Naive thymus-derived CD4-positive, alpha-beta T cell (primary cell): Measurements from ENCODE around the gene COPS3. TPM values are rescaled to one million over a fixed set of nuclear protein-coding genes. Genes with fewer than 3 reads are reported as not detected.

Source experiments
- ATAC-seq: fragments of 150-1000 bp; cut with Tn5 transposase; 2 replicates; pipeline ENCODE4 v1.10.0; 2021; ENCODE audit warnings: mild to moderate bottlenecking, moderate library complexity
- CTCF ChIA-PET: fragments of 350-600 bp; sonication (Branson Sonifier 250); formaldehyde crosslinking; loops from one replicate; lab custom pipeline; 2021; ENCODE audit warnings: antibody characterized with exemption; lab: Charles Lee
- POLR2A ChIA-PET: fragments of 350-600 bp; sonication (Branson Sonifier 250); formaldehyde crosslinking; loops from one replicate; lab custom pipeline; 2021; ENCODE audit warnings: antibody characterized with exemption, inconsistent platforms; lab: Charles Lee
- DNase-seq, 9 donors: peaks; one replicate each; pipeline versions ENCODE4 v3.0.0 to v3.0.0-alpha.2; 2020 to 2022; ENCODE audit warnings: mixed read lengths in 1 of 9
- H3K27ac ChIP-seq: one replicate; pipeline ENCODE4 v1.7.0; 2013; ENCODE audit warnings: mild to moderate bottlenecking, low read depth, low read length, moderate library complexity
- H3K27me3 ChIP-seq, 2 donors: one replicate each; pipeline ENCODE4 v1.7.0; 2013; ENCODE audit warnings: low read length in 2 of 2, mild to moderate bottlenecking in 2 of 2, moderate library complexity in 2 of 2; ENCODE audit not compliant: control insufficient read depth in 2 of 2, insufficient read depth in 2 of 2
- H3K36me3 ChIP-seq, 3 experiments: 1 replicate in 2 of 3; 2 replicates in 1 of 3; pipeline ENCODE4 v1.7.0; 2013; ENCODE audit warnings: low read length in 3 of 3, mild to moderate bottlenecking in 3 of 3, moderate library complexity in 1 of 3; ENCODE audit not compliant: insufficient read depth in 3 of 3, control insufficient read depth in 2 of 3
- H3K4me1 ChIP-seq, 2 donors: one replicate each; pipeline ENCODE4 v1.7.0; 2013; ENCODE audit warnings: low read length in 2 of 2, mild to moderate bottlenecking in 2 of 2, moderate library complexity in 1 of 2; ENCODE audit not compliant: control insufficient read depth in 2 of 2, insufficient read depth in 2 of 2
- H3K4me3 ChIP-seq: 2 replicates; pipeline ENCODE4 v1.7.0; 2013; ENCODE audit warnings: mild to moderate bottlenecking, low read length
- H3K9me3 ChIP-seq, 3 experiments: 1 replicate in 2 of 3; 2 replicates in 1 of 3; pipeline ENCODE4 v1.7.0; 2013; ENCODE audit warnings: low read length in 3 of 3; ENCODE audit not compliant: control insufficient read depth in 2 of 3
- H3K27ac Mint-ChIP-seq, 9 donors: one replicate each; pipeline ENCODE4 v1.8.0; 2020 to 2022; ENCODE audit warnings: mixed read lengths in 9 of 9, mild to moderate bottlenecking in 8 of 9, moderate library complexity in 5 of 9, inconsistent platforms in 2 of 9
- H3K27me3 Mint-ChIP-seq, 5 donors: one replicate each; pipeline ENCODE4 v1.8.0; 2021 to 2022; ENCODE audit warnings: mixed read lengths in 5 of 5, mild to moderate bottlenecking in 1 of 5
- H3K36me3 Mint-ChIP-seq, 5 donors: one replicate each; pipeline ENCODE4 v1.8.0; 2020 to 2022; ENCODE audit warnings: mixed read lengths in 5 of 5, mild to moderate bottlenecking in 3 of 5, inconsistent platforms in 1 of 5
- H3K4me1 Mint-ChIP-seq, 7 donors: one replicate each; pipeline ENCODE4 v1.8.0; 2020 to 2022; ENCODE audit warnings: mixed read lengths in 7 of 7, mild to moderate bottlenecking in 3 of 7, inconsistent platforms in 1 of 7
- H3K4me3 Mint-ChIP-seq, 10 donors: one replicate each; pipeline ENCODE4 v1.8.0; 2020 to 2022; ENCODE audit warnings: mild to moderate bottlenecking in 10 of 10, mixed read lengths in 10 of 10, moderate library complexity in 6 of 10, inconsistent platforms in 2 of 10
- H3K9me3 Mint-ChIP-seq, 11 donors: one replicate each; pipeline ENCODE4 v1.8.0; 2020 to 2022; ENCODE audit warnings: mixed read lengths in 11 of 11, mild to moderate bottlenecking in 4 of 11, inconsistent platforms in 1 of 11, moderate library complexity in 1 of 11
- intact Hi-C, 2 donors: fragments of 100-400 bp; cut with micrococcal nuclease; formaldehyde crosslinking; loops; one replicate each; pipeline ENCODE4 v1.15.1; 2023
- polyA plus RNA-seq, 2 donors: library from polyadenylated mRNA; unstranded; fragments of 300-500 nt; fragmentation: Illumina TruSeq; gene quantifications; one replicate each; pipeline ENCODE4 v1.2.3, GENCODE V29; 2021
- total RNA-seq, 6 experiments: library from RNA in 5 of 6; stranded (reverse) in 5 of 6; gene quantifications; 1 replicate in 5 of 6; 2 replicates in 1 of 6; pipeline ENCODE4 v1.2.3 and lab custom pipeline; 2021 to 2026

Gene COPS3
- total and polyA plus RNA-seq, 7 experiments from 2014 or later = 44.7 to 98.7 (median 76.5) TPM

DNA sequence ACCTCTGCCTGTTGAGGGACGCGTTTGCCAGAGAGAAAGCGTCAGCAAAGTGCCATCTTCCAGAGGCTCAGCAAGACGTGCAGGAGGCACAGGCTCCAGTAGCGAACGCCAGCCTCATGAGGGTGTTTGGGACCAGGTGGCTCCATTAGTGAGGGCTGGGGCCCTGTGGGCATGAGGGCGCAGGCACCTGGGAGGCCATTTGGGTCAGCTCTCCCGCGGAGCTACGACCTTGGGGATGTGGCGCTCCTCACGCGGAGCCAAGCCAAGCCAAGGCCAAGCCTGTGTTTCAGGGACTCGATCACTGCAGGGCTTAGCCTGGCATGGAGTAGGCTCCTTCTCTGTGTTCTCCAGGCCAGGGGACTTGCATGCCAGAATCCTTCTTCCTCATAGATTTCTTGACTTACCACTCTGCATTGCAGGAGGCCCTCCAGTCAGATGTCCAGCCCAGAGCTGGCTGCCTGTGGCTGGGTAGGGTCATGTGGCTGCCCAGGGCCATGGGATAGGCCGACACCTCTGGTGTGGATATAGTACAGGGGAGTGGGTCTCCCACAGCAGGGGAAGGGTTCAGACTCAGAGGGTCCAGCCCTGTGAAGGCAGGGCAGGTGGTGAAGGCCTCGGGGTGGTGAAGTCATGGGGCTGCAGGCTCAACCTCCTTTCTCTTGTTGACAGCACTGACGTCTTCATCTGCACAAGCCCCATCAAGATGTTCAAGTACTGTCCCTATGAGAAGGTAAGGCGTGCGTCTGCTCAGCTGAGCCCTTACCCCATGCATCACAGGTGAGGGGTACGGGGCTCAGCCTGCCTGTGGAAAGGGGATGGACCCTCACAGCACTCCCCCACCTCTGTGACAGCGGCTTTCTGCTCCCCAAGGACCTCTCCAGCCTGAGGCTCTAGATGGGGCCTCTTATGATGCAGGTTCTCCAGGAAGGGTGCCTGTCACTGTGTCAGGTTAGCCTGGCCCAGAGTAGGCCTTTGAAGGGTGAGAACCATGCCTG lies 41.8 kb upstream of the COPS3 start:
- Mint-ChIP-seq H3K4me1 (no peaks in the 10 kb centered on the region), H3K9me3 (no peaks in the 10 kb centered on the region), H3K27ac (no peak overlapping the region), H3K27me3 (no peaks in the 10 kb centered on the region), H3K36me3 (peaks cover 0 to 4% (median 0%) of the 10 kb centered on the region in 5 donors), H3K4me3 (no peak overlapping the region)
- Histone ChIP-seq H3K36me3 (no peaks in the 10 kb centered on the region), H3K27me3 (no peaks in the 10 kb centered on the region), H3K9me3 (no peaks in the 10 kb centered on the region), H3K27ac (no peak overlapping the region), H3K4me1 (no peaks in the 10 kb centered on the region), H3K4me3 (no peak overlapping the region)
- intact Hi-C loops = no loop called here
- ATAC-seq (no peak), DNase-seq (no peak)
- ChIA-PET CTCF (no interaction called here), POLR2A (no interaction called here)

DNA sequence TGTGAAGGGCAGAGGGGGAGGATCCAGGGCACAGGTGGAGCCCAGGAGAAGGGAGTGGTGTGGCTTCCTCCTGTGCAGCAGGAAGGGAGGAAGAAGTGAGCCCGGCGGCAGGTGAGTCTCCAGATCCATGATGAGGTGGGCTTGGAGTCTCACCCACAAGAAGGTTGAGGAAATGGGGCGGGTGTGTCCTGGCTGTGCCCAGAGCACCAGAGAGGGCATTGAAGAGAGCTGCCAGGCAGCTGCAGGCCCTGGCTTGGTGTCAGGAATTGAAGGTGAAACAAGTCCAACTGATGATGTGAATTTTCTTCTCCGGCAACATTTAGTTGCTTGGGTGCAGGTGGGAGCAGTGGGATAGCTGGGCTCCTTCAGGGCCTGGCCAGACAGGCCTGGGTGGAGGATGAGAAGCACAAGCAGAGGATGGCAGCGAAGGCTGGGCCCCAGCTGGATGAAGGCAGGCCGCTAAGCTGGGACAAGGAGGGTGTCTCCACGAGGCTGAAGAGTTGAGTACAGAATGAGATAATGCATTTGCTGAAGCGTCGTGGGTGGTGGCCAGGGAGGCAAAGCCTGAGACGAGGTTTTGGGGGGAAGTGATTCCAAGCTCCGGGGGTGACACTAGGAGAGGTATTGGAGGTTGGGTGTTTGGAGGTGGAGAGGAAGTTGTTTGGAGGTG lies 40.4 kb upstream of the COPS3 start:
- Mint-ChIP-seq H3K4me1 (no peaks in the 10 kb centered on the region), H3K36me3 (peaks cover 0 to 4% (median 0%) of the 10 kb centered on the region in 5 donors), H3K27me3 (no peaks in the 10 kb centered on the region), H3K27ac (no peak overlapping the region), H3K9me3 (no peaks in the 10 kb centered on the region), H3K4me3 (no peak overlapping the region)
- no peak for DNase-seq
- no peak for ATAC-seq
- no peaks in the 10 kb centered on the region for H3K27me3 ChIP-seq
- no peaks in the 10 kb centered on the region for H3K4me1 ChIP-seq
- POLR2A ChIA-PET = no interaction called here
- no peaks in the 10 kb centered on the region for H3K36me3 ChIP-seq
- no peaks in the 10 kb centered on the region for H3K9me3 ChIP-seq
- CTCF ChIA-PET = no interaction called here
- no peak overlapping the region for H3K27ac ChIP-seq
- H3K4me3 ChIP-seq = no peak overlapping the region
- intact Hi-C loops = no loop called here

DNA sequence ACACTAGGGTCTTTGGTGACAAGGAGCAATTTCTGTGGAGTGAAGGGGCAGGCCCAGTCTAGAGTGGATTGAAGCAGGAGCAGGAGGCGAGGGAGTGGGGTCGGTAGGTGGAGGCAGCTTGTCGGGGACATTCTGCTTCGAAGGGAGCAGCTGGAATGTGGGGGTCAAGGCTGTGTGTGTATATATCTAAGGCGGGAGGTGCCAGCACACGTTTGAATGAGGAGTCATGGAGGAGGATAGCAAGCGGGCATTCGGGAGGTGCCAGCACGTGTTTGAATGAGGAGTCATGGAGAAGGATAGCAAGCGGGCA lies 39.8 kb upstream of the COPS3 start:
- H3K36me3 Mint-ChIP-seq = peaks cover 0 to 3% (median 0%) of the 10 kb centered on the region in 5 donors
- no peaks in the 10 kb centered on the region for H3K9me3 Mint-ChIP-seq
- no peak overlapping the region for H3K4me3 Mint-ChIP-seq
- H3K4me1 Mint-ChIP-seq = no peaks in the 10 kb centered on the region
- ATAC-seq (no peak), DNase-seq (no peak)
- Histone ChIP-seq H3K4me3 (no peak overlapping the region), H3K9me3 (no peaks in the 10 kb centered on the region), H3K27ac (no peak overlapping the region), H3K4me1 (no peaks in the 10 kb centered on the region), H3K27me3 (no peaks in the 10 kb centered on the region), H3K36me3 (no peaks in the 10 kb centered on the region)
- ChIA-PET POLR2A (interaction anchor here (0.6 kb wide), 1 partner anchor 82 kb away, joined by 3 read pairs; no protein-coding TSS in a partner anchor), CTCF (no interaction called here)
- no peaks in the 10 kb centered on the region for H3K27me3 Mint-ChIP-seq
- intact Hi-C loops = no loop called here
- H3K27ac Mint-ChIP-seq = no peak overlapping the region

DNA sequence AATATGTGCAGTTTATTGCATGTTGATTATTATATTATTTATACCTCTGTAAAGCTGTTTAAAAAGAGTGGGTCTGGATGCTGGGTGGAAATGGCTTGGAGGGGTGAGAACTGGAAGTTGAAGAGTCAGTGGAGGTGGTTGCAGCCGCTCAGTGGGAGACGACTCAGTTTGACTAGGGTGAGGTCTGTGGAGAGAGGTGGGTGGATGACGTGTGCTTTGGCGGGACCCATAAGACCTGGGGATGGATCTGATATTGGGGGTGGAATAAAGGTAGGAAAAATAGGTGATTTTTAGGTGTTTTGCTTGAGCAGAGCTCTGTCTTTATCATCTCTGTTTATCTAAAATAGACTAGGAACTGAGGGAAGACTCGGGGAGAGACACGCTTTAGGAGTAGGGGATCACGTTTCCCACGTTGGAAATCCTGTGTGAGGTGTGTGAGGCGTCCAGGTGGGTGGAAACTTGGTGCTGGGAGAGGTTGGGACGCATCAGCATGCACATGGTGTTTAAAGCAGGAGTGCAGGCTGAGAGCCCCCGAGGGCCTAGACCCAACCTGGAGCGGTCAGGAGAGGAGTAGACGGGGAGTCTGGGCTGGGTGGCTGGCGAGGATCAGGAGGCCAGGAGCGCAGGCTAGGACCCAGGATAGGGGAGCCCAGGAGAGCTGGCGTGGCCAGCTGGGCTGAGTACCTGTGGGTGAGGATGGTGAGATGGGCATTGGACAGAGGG lies 39.3 kb upstream of the COPS3 start:
- no peak overlapping the region for H3K27ac ChIP-seq
- no peaks in the 10 kb centered on the region for H3K27me3 ChIP-seq
- H3K4me1 Mint-ChIP-seq = no peaks in the 10 kb centered on the region
- intact Hi-C loops = no loop called here
- H3K36me3 Mint-ChIP-seq = no peaks in the 10 kb centered on the region
- POLR2A ChIA-PET = interaction anchor here (0.6 kb wide), 1 partner anchor 82 kb away, joined by 3 read pairs; no protein-coding TSS in a partner anchor
- no peak overlapping the region for H3K4me3 Mint-ChIP-seq
- no peaks in the 10 kb centered on the region for H3K4me1 ChIP-seq
- CTCF ChIA-PET = no interaction called here
- no peaks in the 10 kb centered on the region for H3K36me3 ChIP-seq
- ATAC-seq (no peak), DNase-seq (no peak)
- H3K27me3 Mint-ChIP-seq = no peaks in the 10 kb centered on the region
- H3K4me3 ChIP-seq = no peak overlapping the region
- no peak overlapping the region for H3K27ac Mint-ChIP-seq
- no peaks in the 10 kb centered on the region for H3K9me3 ChIP-seq
- no peaks in the 10 kb centered on the region for H3K9me3 Mint-ChIP-seq

DNA sequence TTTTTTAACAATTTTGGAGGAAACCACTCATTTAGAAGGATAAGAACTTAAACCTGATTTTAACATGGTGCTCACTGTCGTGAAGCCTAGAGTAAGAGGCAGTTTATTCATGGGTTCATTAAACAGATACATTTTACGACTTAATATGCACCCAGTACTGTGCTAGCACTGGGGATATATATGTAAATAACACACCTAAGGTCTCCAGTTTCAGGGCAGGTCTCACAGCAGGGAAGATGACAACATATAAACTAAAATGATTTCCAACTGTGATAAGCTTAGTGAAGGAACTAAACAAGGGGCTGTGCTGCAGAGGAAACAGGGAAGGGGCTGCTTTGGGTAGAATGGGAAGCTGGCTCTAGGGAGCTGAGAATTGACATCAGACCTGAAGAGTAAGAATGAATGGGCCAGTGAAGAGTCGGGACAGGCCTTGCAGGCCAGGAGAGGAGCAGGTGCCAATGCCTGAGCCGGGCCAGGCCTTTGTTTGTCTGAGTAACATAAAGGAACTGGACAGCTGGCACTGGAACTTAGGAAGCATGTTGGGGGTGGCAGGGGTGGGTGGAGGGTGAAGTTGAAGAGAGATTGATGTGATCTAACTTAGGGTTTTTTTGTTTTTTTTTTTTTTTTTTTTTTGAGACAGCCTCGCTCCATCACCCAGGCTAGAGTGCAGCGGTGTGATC lies 34.2 kb upstream of the COPS3 start:
- DNase-seq = no peak
- Mint-ChIP-seq H3K36me3 (peaks cover 0 to 4% (median 0%) of the 10 kb centered on the region in 5 donors), H3K4me1 (peaks cover 0 to 7% (median 5%) of the 10 kb centered on the region in 7 donors), H3K4me3 (no peak overlapping the region), H3K27ac (no peak overlapping the region), H3K9me3 (no peaks in the 10 kb centered on the region), H3K27me3 (no peaks in the 10 kb centered on the region)
- Histone ChIP-seq H3K9me3 (no peaks in the 10 kb centered on the region), H3K27me3 (no peaks in the 10 kb centered on the region), H3K4me1 (no peaks in the 10 kb centered on the region), H3K36me3 (no peaks in the 10 kb centered on the region), H3K27ac (no peak overlapping the region), H3K4me3 (no peak overlapping the region)
- no peak for ATAC-seq
- intact Hi-C loops = no loop called here
- ChIA-PET CTCF (interaction anchor here (0.6 to 4.2 kb wide), 3 partner anchors 10 to 309 kb away, joined by 4 to 22 read pairs (median 5); no protein-coding TSS in a partner anchor), POLR2A (interaction anchor here (1.0 kb wide), 1 partner anchor 193 kb away, joined by 4 read pairs; no protein-coding TSS in a partner anchor)

DNA sequence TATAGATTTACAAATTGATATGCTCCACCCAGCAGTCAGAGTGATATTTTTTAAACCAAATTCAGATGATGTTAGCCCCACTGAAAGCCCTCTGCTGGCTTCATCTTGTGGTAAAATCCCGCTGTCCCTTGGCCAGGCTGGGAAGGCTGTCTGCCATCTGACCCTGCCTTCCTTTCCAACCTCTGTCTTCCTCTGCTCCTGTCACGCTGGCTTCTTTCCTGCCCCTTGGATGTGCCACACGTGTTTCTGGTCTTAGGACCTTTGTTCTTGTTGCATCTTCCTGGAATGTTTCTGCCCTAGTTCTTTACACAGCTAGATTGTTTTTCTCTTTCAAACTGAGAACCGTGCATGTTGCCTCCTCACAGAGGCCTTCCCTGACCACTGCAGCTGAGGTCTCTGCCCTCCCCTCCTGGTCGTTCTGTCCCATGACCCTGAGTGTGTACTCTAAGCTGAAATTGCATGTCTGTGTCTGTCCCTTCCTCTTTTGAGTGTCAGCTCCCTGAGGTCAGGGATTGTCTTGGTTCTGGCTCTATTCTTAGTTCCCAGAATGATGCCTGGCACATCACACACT lies 33.5 kb upstream of the COPS3 start:
- no peaks in the 10 kb centered on the region for H3K27me3 ChIP-seq
- Mint-ChIP-seq H3K4me3 (no peak overlapping the region), H3K4me1 (peaks cover 0 to 7% (median 5%) of the 10 kb centered on the region in 7 donors), H3K36me3 (peaks cover 0 to 5% (median 0%) of the 10 kb centered on the region in 5 donors), H3K27me3 (no peaks in the 10 kb centered on the region), H3K27ac (no peak overlapping the region), H3K9me3 (no peaks in the 10 kb centered on the region)
- intact Hi-C loops = loop anchor here in 1 of 2 donors (5.0 kb wide), 1 partner anchor 42 kb away; no protein-coding TSS in a partner anchor
- H3K4me3 ChIP-seq = no peak overlapping the region
- H3K4me1 ChIP-seq = no peaks in the 10 kb centered on the region
- DNase-seq (no peak), ATAC-seq (no peak)
- H3K27ac ChIP-seq = no peak overlapping the region
- no peaks in the 10 kb centered on the region for H3K36me3 ChIP-seq
- ChIA-PET POLR2A (interaction anchor here (1.0 kb wide), 1 partner anchor 192 kb away, joined by 4 read pairs; no protein-coding TSS in a partner anchor), CTCF (interaction anchor here (1.3 to 4.2 kb wide), 2 partner anchors 9 to 172 kb away, joined by 5 to 22 read pairs; no protein-coding TSS in a partner anchor)
- H3K9me3 ChIP-seq = no peaks in the 10 kb centered on the region
